Chondrocyte (in vitro differentiated cells): ENCODE data around the gene LCN15. TPM values are rescaled to one million over a fixed set of nuclear protein-coding genes. Genes with fewer than 3 reads are reported as not detected.
"Not testable (repeated sequence)": the region's sequence is repeated elsewhere in the genome, so short reads cannot be mapped to it uniquely, and the experiment has no call there.

Experiments
- DNase-seq: peaks from one replicate; pipeline ENCODE4 v3.0.0; 2021; ENCODE audit warnings: mixed read lengths, low spot score
- H3K27ac Mint-ChIP-seq: one replicate; pipeline ENCODE4 v1.8.0; 2021; ENCODE audit warnings: mild to moderate bottlenecking, moderate library complexity, mixed read lengths; ENCODE audit not compliant: unreplicated experiment
- H3K27me3 Mint-ChIP-seq: 2 replicates; pipeline ENCODE4 v1.8.0; 2021; ENCODE audit warnings: low read depth, mixed read lengths
- H3K36me3 Mint-ChIP-seq: 2 replicates; pipeline ENCODE4 v1.8.0; 2021; ENCODE audit warnings: low read depth, mixed read lengths
- H3K4me1 Mint-ChIP-seq: 2 replicates; pipeline ENCODE4 v1.8.0; 2021; ENCODE audit warnings: low read depth, mild to moderate bottlenecking, mixed read lengths
- H3K4me3 Mint-ChIP-seq: one replicate; pipeline ENCODE4 v1.8.0; 2021; ENCODE audit warnings: mild to moderate bottlenecking, moderate library complexity, mixed read lengths; ENCODE audit not compliant: unreplicated experiment
- H3K9me3 Mint-ChIP-seq: 2 replicates; pipeline ENCODE4 v1.8.0; 2021; ENCODE audit warnings: low read depth, mixed read lengths
- CTCF ChIP-seq: fragments of 200-600 bp; sonication (generic); IDR thresholded peaks from 2 replicates; pipeline ENCODE4 v1.5.0; 2021; ENCODE audit warnings: antibody characterized with exemption, mild to moderate bottlenecking, moderate library complexity
- total RNA-seq: library from RNA; stranded (reverse); gene quantifications from 3 replicates; pipeline ENCODE4 v1.2.1, GENCODE V29; 2021

Gene LCN15
- total RNA-seq, 1 donor from 2014 or later, result not detected

- no peak for TF ChIP-seq CTCF
- Mint-ChIP-seq H3K27me3 (peaks cover 17% of the 10 kb centered on the region), H3K36me3 (peaks cover 5% of the 10 kb centered on the region), H3K9me3 (no peaks in the 10 kb centered on the region), H3K27ac (no peak overlapping the region), H3K4me1 (peaks cover 22% of the 10 kb centered on the region), H3K4me3 (no peak overlapping the region)
- DNase-seq, result peak; percentile 43
These were observed 38.0 kb upstream of the LCN15 start for GRCh38 chr9:136802321-136802720.

DNA sequence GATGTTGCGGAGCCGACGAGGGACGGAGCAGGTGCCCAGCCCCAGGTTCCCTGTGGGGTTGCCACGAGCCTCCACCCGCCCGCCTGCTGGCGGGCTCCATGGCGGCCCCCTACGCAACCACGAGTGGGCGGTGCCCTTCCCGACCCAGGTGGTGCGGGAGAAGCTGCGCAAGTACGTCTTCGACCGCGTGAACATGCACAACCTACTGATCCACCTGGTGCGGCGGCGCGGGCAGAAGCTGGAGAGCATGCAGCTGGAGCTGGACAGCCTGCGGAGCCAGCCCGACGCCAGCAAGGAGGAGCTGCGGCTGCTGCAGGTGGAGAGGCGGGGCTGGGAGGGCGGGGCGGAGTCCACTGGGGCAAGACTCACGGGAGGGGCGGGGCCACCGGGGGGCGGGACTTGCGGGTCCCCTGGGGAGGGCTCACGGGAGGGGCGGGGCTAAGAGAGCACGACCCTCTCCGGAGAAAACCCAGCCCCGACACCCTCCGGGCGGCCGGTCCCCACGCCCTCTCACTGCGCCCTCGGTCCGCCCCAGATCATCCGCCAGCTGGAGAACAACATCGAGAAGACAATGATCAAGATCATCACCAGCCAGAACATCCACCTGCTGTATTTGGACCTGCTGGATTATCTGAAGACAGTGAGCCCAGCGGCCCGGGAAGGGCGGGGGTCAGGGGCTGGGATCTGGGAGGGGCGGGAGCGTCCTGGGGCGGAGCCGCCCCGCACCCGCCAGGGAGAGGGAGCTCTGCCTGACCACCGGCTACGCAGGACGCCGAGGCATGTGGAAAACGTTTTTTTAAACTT, 35.7 kb upstream of the LCN15 start:
- Mint-ChIP-seq H3K27me3 (peaks cover 17% of the 10 kb centered on the region), H3K4me1 (peaks cover 28% of the 10 kb centered on the region), H3K4me3 (peak overlapping the region; percentile 68), H3K27ac (no peak overlapping the region), H3K9me3 (no peaks in the 10 kb centered on the region), H3K36me3 (peaks cover 5% of the 10 kb centered on the region)
- DNase-seq, result peak; percentile 84
- no peak for TF ChIP-seq CTCF

DNA sequence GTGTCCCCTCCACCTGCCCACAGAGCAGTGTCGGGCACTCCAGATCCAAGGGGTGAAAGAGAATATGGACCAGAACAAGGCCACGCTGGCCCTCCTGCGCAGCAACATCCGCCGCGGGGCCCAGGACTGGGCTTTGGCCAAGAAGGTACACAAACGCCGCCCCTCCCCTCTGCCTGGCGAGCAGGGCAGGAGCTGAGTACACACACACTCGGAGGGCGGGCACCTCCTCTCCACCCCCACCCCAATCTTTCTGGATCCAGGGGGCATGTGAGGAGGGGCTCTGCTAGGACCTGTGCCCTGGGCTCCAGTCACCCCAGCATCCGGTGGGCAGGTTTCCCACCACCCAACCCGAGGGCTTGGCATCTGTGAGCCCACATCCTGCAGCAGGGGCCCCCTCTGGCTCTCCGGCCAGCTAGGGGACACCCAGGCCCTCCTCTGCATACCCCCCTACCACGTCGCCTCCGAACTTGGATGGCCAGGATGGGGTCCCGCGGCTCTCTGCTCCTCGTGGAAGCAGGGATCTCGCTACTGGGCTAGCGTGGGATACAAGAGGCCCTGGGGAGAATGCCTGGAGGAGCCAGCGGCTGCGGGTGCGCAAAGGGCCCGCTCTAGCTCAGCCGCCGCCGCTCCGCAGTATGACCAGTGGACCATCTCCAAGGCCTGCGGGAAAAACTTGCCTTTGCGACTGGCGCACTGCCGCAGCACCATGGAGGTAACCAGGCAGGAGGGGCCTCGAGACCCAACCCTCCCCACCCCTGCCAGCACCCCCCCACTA, 34.9 kb upstream of the LCN15 start:
- Mint-ChIP-seq H3K4me1 (peaks cover 28% of the 10 kb centered on the region), H3K27me3 (peaks cover 17% of the 10 kb centered on the region), H3K4me3 (no peak overlapping the region), H3K27ac (no peak overlapping the region), H3K36me3 (peaks cover 5% of the 10 kb centered on the region), H3K9me3 (no peaks in the 10 kb centered on the region)
- TF ChIP-seq CTCF, result no peak
- DNase-seq, result peak; percentile 84

DNA sequence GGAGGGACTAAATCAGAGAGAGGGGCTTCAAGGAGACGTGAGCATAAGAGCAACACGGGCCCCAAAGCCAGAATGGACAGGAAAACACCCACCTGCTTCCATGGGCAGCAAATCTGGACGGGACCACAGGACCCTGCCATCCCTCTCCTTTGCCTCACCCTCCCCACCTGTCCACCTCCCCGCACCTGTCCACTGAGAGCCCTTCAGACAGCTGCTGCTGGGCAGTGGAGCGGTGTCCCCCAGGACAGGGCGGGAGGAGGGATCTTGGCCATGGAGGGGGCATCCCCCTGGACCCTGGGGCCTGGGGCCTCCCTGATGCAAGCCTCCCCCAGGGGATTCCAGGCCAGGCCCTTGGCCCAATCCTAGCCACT, 34.4 kb upstream of the LCN15 start:
- no peak overlapping the region for H3K4me3 Mint-ChIP-seq
- H3K27ac Mint-ChIP-seq, result no peak overlapping the region
- no peaks in the 10 kb centered on the region for H3K9me3 Mint-ChIP-seq
- no peaks in the 10 kb centered on the region for H3K36me3 Mint-ChIP-seq
- DNase-seq, result no peak
- peaks cover 28% of the 10 kb centered on the region for H3K4me1 Mint-ChIP-seq
- TF ChIP-seq CTCF, result no peak
- H3K27me3 Mint-ChIP-seq, result peaks cover 13% of the 10 kb centered on the region

DNA sequence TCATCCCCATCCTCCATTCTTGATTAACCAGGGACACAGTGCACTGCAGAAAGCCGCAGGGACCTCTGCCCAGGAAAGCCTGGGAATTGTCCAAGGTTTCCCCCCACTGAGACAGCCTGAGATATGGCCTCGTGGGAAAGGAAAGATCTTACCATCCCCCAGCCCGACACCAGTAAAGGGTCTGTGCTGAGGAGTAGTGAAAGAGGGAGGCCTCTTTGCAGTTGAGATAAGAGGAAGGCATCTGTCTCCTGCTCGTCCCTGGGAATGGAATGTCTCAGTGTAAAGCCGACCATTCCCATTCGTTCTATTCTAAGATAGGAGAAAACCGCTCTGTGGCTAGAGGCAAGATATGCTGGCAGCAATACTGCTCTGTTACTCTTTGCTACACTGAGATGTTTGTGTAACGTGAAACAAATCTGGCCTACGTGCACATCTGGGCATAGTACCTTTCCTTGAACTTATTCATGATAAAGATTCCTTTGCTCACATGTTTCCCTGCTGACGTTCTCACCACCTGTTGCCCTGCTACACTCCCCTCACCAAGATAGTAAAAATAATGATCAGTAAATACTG, 32.5 kb upstream of the LCN15 start:
- H3K4me1 Mint-ChIP-seq, result peaks cover 37% of the 10 kb centered on the region
- not testable (repeated sequence) for H3K9me3 Mint-ChIP-seq, H3K4me3 Mint-ChIP-seq, H3K36me3 Mint-ChIP-seq, DNase-seq, H3K27me3 Mint-ChIP-seq
- H3K27ac Mint-ChIP-seq, result peak overlapping the region; percentile 72
